CD4-positive, alpha-beta T cell (primary cell): ENCODE results near the gene PRRG4. TPM values are rescaled to one million over a fixed set of nuclear protein-coding genes. Genes with fewer than 3 reads are reported as not detected.

ENCODE experiments used
- ATAC-seq: fragments of 200-7000 bp; cut with Tn5 transposase; one replicate; pipeline ENCODE4 v1.10.0; 2022; ENCODE audit warnings: mild to moderate bottlenecking; ENCODE audit not compliant: poor library complexity
- CTCF ChIA-PET: fragments of 350-600 bp; sonication (Branson Sonifier 250); formaldehyde crosslinking; loops from one replicate; lab custom pipeline; 2021; ENCODE audit warnings: antibody characterized with exemption, inconsistent platforms; lab: Charles Lee
- POLR2A ChIA-PET: fragments of 350-600 bp; sonication (Branson Sonifier 250); formaldehyde crosslinking; loops from one replicate; lab custom pipeline; 2021; ENCODE audit warnings: antibody characterized with exemption, inconsistent platforms; lab: Charles Lee
- DNase-seq, 14 experiments: peaks; one replicate each; pipeline ENCODE4 v3.0.0-alpha.2; 2013 to 2020; ENCODE audit warnings: mixed read lengths in 2 of 14
- H3K27ac ChIP-seq, 2 donors: one replicate each; pipeline versions ENCODE4 v1.5.1 to v1.7.0; 2013; ENCODE audit warnings: low read length in 2 of 2, low read depth in 1 of 2, mild to moderate bottlenecking in 1 of 2
- H3K27me3 ChIP-seq, 2 experiments: 1 replicate in 1 of 2; 2 replicates in 1 of 2; pipeline versions ENCODE4 v1.6.1 to v1.7.0; 2013; ENCODE audit warnings: low read length in 2 of 2, control low read depth in 1 of 2, mild to moderate bottlenecking in 1 of 2, moderate library complexity in 1 of 2; ENCODE audit not compliant: insufficient read depth in 2 of 2, control insufficient read depth in 1 of 2
- H3K36me3 ChIP-seq: one replicate; pipeline ENCODE4 v1.6.1; 2013; ENCODE audit warnings: low read length, control low read depth; ENCODE audit not compliant: insufficient read depth
- H3K4me1 ChIP-seq: one replicate; pipeline ENCODE4 v1.6.1; 2013; ENCODE audit warnings: low read length, control low read depth; ENCODE audit not compliant: insufficient read depth
- H3K4me3 ChIP-seq: one replicate; pipeline ENCODE4 v1.5.1; 2013; ENCODE audit warnings: mild to moderate bottlenecking, low read length, moderate library complexity
- H3K9me3 ChIP-seq, 2 experiments: 1 replicate in 1 of 2; 2 replicates in 1 of 2; pipeline versions ENCODE4 v1.6.1 to v1.7.0; 2013; ENCODE audit warnings: low read length in 2 of 2, mild to moderate bottlenecking in 2 of 2, control low read depth in 1 of 2, moderate library complexity in 1 of 2; ENCODE audit not compliant: control insufficient read depth in 1 of 2, insufficient read depth in 1 of 2
- H3K27ac Mint-ChIP-seq: one replicate; pipeline ENCODE4 v1.8.0; 2020; ENCODE audit warnings: mixed read lengths
- H3K27me3 Mint-ChIP-seq: one replicate; pipeline ENCODE4 v1.8.0; 2021; ENCODE audit warnings: mixed read lengths
- H3K36me3 Mint-ChIP-seq: one replicate; pipeline ENCODE4 v1.8.0; 2021; ENCODE audit warnings: low read depth, mixed read lengths
- H3K4me1 Mint-ChIP-seq: one replicate; pipeline ENCODE4 v1.8.0; 2021; ENCODE audit warnings: low read depth, mixed read lengths
- H3K4me3 Mint-ChIP-seq: one replicate; pipeline ENCODE4 v1.8.0; 2020; ENCODE audit warnings: mild to moderate bottlenecking, mixed read lengths
- H3K9me3 Mint-ChIP-seq: one replicate; pipeline ENCODE4 v1.8.0; 2020; ENCODE audit warnings: mixed read lengths
- intact Hi-C, 2 experiments: fragments of 100-400 bp; cut with DNase I in 1 of 2; cut with micrococcal nuclease in 1 of 2; formaldehyde crosslinking; loops; one replicate each; pipeline versions ENCODE4 v1.15.1 to v1.9.0; 2023 to 2025; cut with DNase I, micrococcal nuclease
- total RNA-seq, 174 experiments: library from RNA in 2 of 174; stranded (reverse) in 2 of 174; gene quantifications; one replicate each; pipeline ENCODE4 v1.2.3 and lab custom pipeline; 2021 to 2026
- TF ChIP-seq, protein P1 (sequence below): fragments of 200-600 bp; IDR thresholded peaks from one replicate; pipeline ENCODE4 v1.8.0; 2022; ENCODE audit warnings: antibody characterized with exemption, mild to moderate bottlenecking

The PRRG4 gene
- total RNA-seq, 2 experiments from 2014 or later, result 0.05 TPM; not detected in 1

DNA sequence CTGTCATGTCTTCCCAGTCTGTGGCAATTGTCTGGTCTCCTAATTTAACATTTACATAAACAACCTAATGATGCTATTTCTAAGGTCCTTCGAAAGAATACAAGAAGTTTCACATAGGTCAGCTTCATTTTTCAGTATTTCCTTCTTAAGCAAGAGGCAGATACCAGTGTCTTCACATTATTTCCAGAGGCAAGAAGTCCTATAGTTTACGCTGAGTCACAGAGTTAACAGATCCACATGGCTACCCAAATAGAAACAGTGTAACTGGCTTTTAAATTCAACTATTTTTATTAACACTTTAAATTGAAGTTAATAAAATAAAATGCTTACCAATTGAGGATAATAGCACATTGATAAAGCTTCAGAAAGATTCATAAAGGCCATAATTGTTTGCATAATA lies 10.9 kb downstream of the PRRG4 start:
- H3K36me3 ChIP-seq, result no peaks in the 10 kb centered on the region
- H3K9me3 ChIP-seq, result no peaks in the 10 kb centered on the region
- Mint-ChIP-seq H3K36me3 (no peaks in the 10 kb centered on the region), H3K4me1 (no peaks in the 10 kb centered on the region), H3K9me3 (no peaks in the 10 kb centered on the region), H3K27me3 (no peaks in the 10 kb centered on the region), H3K27ac (no peak overlapping the region), H3K4me3 (no peak overlapping the region)
- TF ChIP-seq, protein P1, sequence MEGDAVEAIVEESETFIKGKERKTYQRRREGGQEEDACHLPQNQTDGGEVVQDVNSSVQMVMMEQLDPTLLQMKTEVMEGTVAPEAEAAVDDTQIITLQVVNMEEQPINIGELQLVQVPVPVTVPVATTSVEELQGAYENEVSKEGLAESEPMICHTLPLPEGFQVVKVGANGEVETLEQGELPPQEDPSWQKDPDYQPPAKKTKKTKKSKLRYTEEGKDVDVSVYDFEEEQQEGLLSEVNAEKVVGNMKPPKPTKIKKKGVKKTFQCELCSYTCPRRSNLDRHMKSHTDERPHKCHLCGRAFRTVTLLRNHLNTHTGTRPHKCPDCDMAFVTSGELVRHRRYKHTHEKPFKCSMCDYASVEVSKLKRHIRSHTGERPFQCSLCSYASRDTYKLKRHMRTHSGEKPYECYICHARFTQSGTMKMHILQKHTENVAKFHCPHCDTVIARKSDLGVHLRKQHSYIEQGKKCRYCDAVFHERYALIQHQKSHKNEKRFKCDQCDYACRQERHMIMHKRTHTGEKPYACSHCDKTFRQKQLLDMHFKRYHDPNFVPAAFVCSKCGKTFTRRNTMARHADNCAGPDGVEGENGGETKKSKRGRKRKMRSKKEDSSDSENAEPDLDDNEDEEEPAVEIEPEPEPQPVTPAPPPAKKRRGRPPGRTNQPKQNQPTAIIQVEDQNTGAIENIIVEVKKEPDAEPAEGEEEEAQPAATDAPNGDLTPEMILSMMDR, result no peak
- H3K4me3 ChIP-seq, result no peak overlapping the region
- H3K27ac ChIP-seq, result no peak overlapping the region
- ChIA-PET CTCF (no interaction called here), POLR2A (no interaction called here)
- intact Hi-C loops, result no loop called here
- ATAC-seq (no peak), DNase-seq (no peak)
- no peaks in the 10 kb centered on the region for H3K4me1 ChIP-seq
- no peaks in the 10 kb centered on the region for H3K27me3 ChIP-seq

DNA sequence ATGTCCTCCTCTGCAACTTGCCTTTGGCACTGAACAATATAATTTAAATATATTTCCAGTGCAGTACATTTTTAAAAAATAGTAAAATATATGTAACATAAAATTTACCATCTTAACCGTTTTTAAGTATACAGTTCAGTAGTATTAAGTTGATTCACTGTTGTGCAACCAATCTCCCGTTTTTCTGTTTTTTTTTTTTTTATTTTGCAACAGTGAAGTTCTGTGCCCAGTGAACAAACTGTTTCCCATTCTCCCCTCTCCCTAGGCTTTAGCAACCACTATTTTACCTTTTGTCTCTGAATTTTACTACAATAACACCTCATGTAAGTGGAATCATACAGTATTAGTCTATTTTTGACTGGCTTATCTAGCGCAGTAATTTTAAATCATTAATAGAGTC lies 13.8 kb downstream of the PRRG4 start:
- peaks cover 2% of the 10 kb centered on the region for H3K9me3 Mint-ChIP-seq
- no peak overlapping the region for H3K27ac Mint-ChIP-seq
- ChIA-PET CTCF (no interaction called here), POLR2A (no interaction called here)
- DNase-seq, result no peak
- intact Hi-C loops, result no loop called here
- Histone ChIP-seq H3K9me3 (no peaks in the 10 kb centered on the region), H3K27ac (no peak overlapping the region), H3K4me3 (no peak overlapping the region), H3K4me1 (no peaks in the 10 kb centered on the region), H3K27me3 (no peaks in the 10 kb centered on the region), H3K36me3 (no peaks in the 10 kb centered on the region)
- no peaks in the 10 kb centered on the region for H3K4me1 Mint-ChIP-seq
- peaks cover 6% of the 10 kb centered on the region for H3K27me3 Mint-ChIP-seq
- no peaks in the 10 kb centered on the region for H3K36me3 Mint-ChIP-seq
- TF ChIP-seq, protein P1, result no peak
- no peak overlapping the region for H3K4me3 Mint-ChIP-seq
- no peak for ATAC-seq

DNA sequence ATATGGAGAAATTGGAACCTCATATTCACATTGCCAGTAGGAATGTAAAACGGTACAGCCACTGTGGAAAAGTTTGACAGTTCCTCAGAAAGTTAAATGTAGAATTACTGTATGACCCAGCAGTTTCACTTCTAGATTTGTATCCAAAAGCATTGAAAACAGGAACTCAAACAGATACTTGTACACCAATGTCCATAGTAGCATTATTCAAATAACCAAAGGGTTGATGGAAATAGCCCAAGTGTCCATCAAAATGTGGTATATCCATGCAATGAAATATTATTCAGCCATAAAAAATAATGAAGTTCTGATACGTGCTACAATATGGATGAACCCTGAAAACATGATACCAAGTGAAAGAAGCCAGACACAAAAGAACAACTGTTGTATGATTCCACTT lies 17.8 kb downstream of the PRRG4 start:
- TF ChIP-seq, protein P1, result no peak
- Histone ChIP-seq H3K27me3 (no peaks in the 10 kb centered on the region), H3K27ac (no peak overlapping the region), H3K4me1 (no peaks in the 10 kb centered on the region), H3K36me3 (no peaks in the 10 kb centered on the region), H3K9me3 (no peaks in the 10 kb centered on the region), H3K4me3 (no peak overlapping the region)
- Mint-ChIP-seq H3K27me3 (peaks cover 9% of the 10 kb centered on the region), H3K36me3 (no peaks in the 10 kb centered on the region), H3K4me3 (no peak overlapping the region), H3K9me3 (peaks cover 2% of the 10 kb centered on the region), H3K4me1 (no peaks in the 10 kb centered on the region), H3K27ac (no peak overlapping the region)
- peak in 2 of 14 experiments; percentile 9 to 11 for DNase-seq
- POLR2A ChIA-PET, result no interaction called here
- no peak for ATAC-seq
- intact Hi-C loops, result no loop called here
- CTCF ChIA-PET, result no interaction called here
